Amygdala (tissue), 56 donors: ENCODE data around the gene ALS2CL.

ENCODE experiments used
- DNase-seq, 56 donors: peaks; one replicate each; lab custom pipeline; 2025; lab: John Stamatoyannopoulos, UW

ALS2CL gene

GRCh38 chr3:46649436-46649835, 44.0 kb downstream of the ALS2CL start:
- DNase-seq = no peak

- no peak for DNase-seq
These were observed 45.4 kb downstream of the ALS2CL start for GRCh38 chr3:46648096-46648495.

- DNase-seq = no peak
These were observed 46.8 kb downstream of the ALS2CL start for GRCh38 chr3:46646700-46647099.

- no peak for DNase-seq
These were observed 49.8 kb downstream of the ALS2CL start for GRCh38 chr3:46643701-46644100.

GRCh38 chr3:46642971-46643370, 50.5 kb downstream of the ALS2CL start:
- no peak for DNase-seq

GRCh38 chr3:46640927-46641326, 52.6 kb downstream of the ALS2CL start:
- DNase-seq = no peak

- no peak for DNase-seq
These were observed 54.3 kb downstream of the ALS2CL start for GRCh38 chr3:46639221-46639620.

GRCh38 chr3:46634856-46635255, 58.6 kb downstream of the ALS2CL start:
- DNase-seq = no peak

GRCh38 chr3:46632792-46633191, 60.7 kb downstream of the ALS2CL start:
- no peak for DNase-seq

- DNase-seq = peak in 48 of 56 donors; percentile 12 to 83 (median 51)
These were observed 63.6 kb downstream of the ALS2CL start for GRCh38 chr3:46629551-46630517.

GRCh38 chr3:46628901-46629369, 64.5 kb downstream of the ALS2CL start:
- peak in 26 of 56 donors; percentile 6 to 53 (median 30) for DNase-seq

- DNase-seq = no peak
These were observed 66.4 kb downstream of the ALS2CL start for GRCh38 chr3:46627078-46627477.

- no peak for DNase-seq
These were observed 67.4 kb downstream of the ALS2CL start for GRCh38 chr3:46626039-46626438.

GRCh38 chr3:46624975-46625490, 68.4 kb downstream of the ALS2CL start:
- no peak for DNase-seq

- no peak for DNase-seq
These were observed 68.9 kb downstream of the ALS2CL start for GRCh38 chr3:46624533-46624932.

GRCh38 chr3:46619845-46620778, 73.4 kb downstream of the ALS2CL start:
- DNase-seq = no peak
